GM13976 (cell line): ENCODE measurements around the gene ZNHIT6.

ENCODE experiments used
- DNase-seq: peaks from one replicate; pipeline ENCODE4 v3.0.0; 2012; ENCODE audit warnings: low spot score
- CTCF ChIP-seq: IDR thresholded peaks from 2 replicates; pipeline ENCODE4 v1.5.1; 2012; ENCODE audit warnings: borderline replicate concordance, mild to moderate bottlenecking; ENCODE audit not compliant: insufficient read depth; ENCODE audit errors: extremely low read depth, missing control alignments, control extremely low read depth
- in situ Hi-C: fragments of 300-500 bp; cut with MboI; formaldehyde crosslinking; loops from one replicate; pipeline ENCODE4 v1.12.0; 2022; ENCODE audit warnings: low sequenced_read_pairs, mixed read lengths, inconsistent platforms; ENCODE audit not compliant: unreplicated experiment

ZNHIT6 gene

GRCh38 chr1:85707990-85708828, at the start of gene ZNHIT6:
Gene ZNHIT6, minus strand, starts transcription at chr1:85708433. Its CDS starts 149 bp downstream, at chr1:85708284.
- no peak for TF ChIP-seq CTCF
- peak; percentile 82 for DNase-seq
- in situ Hi-C loops: loop anchor here (25.0 kb wide), 1 partner anchor 396 kb away; no protein-coding TSS in a partner anchor

- TF ChIP-seq CTCF: no peak
- in situ Hi-C loops: no loop called here
- DNase-seq: no peak
Measured at GRCh38 chr1:85756864-85757263, 48.6 kb upstream of the ZNHIT6 start.

GRCh38 chr1:85748120-85748519, 39.9 kb upstream of the ZNHIT6 start:
- TF ChIP-seq CTCF: no peak
- no peak for DNase-seq
- in situ Hi-C loops: no loop called here

GRCh38 chr1:85746777-85747176, 38.5 kb upstream of the ZNHIT6 start:
- DNase-seq: no peak
- in situ Hi-C loops: no loop called here
- TF ChIP-seq CTCF: no peak

- in situ Hi-C loops: no loop called here
- no peak for TF ChIP-seq CTCF
Measured at GRCh38 chr1:85743814-85744213, 35.6 kb upstream of the ZNHIT6 start.

GRCh38 chr1:85734931-85735330, 26.7 kb upstream of the ZNHIT6 start:
- TF ChIP-seq CTCF: no peak
- in situ Hi-C loops: no loop called here
- no peak for DNase-seq

More at GRCh38 chr1:85743814-85744213, 35.6 kb upstream of the ZNHIT6 start:
- no peak for DNase-seq
